Body of pancreas (tissue), 4 donors: ENCODE results near the gene TMEM106C. TPM values are rescaled to one million over a fixed set of nuclear protein-coding genes. Genes with fewer than 3 reads are reported as not detected.

Source experiments
- ATAC-seq: fragments of 150-250 bp; one replicate; pipeline ENCODE4 v1.9.1; 2016
- DNase-seq, 4 donors: peaks; one replicate each; pipeline ENCODE4 v3.0.0-alpha.2; 2019
- H3K27ac ChIP-seq, 4 donors: fragments of 200-600 bp; sonication (generic); 1 replicate in 3 of 4; 2 replicates in 1 of 4; pipeline versions ENCODE4 v1.5.1 to v1.6.1; 2016 to 2019; ENCODE audit warnings: mild to moderate bottlenecking in 1 of 4, mixed read lengths in 1 of 4, moderate library complexity in 1 of 4
- H3K27me3 ChIP-seq, 2 donors: fragments of 200-600 bp; sonication (generic); one replicate each; pipeline ENCODE4 v1.6.0; 2016; ENCODE audit warnings: mild to moderate bottlenecking in 1 of 2
- H3K36me3 ChIP-seq, 2 donors: fragments of 200-600 bp; sonication (generic); replicated peaks in 1 of 2; 2 replicates each; pipeline ENCODE4 v1.5.1; 2016; ENCODE audit warnings: low read depth in 2 of 2; ENCODE audit not compliant: insufficient read depth in 1 of 2
- H3K4me1 ChIP-seq: fragments of 200-600 bp; sonication (generic); one replicate; pipeline ENCODE4 v1.6.0; 2016
- H3K4me3 ChIP-seq, 2 donors: fragments of 200-600 bp; sonication (generic); 1 replicate in 1 of 2; 2 replicates in 1 of 2; pipeline ENCODE4 v1.5.1; 2016 to 2019
- H3K9me3 ChIP-seq, 3 donors: fragments of 200-600 bp; sonication (generic); 1 replicate in 2 of 3; 2 replicates in 1 of 3; pipeline ENCODE4 v1.5.1; 2016
- POLR2A ChIP-seq, 3 donors: fragments of 450-650 bp; IDR thresholded peaks; one replicate each; pipeline ENCODE4 v1.6.1; 2016; ENCODE audit warnings: antibody characterized with exemption in 3 of 3, mild to moderate bottlenecking in 2 of 3
- WGBS, 2 donors: methylation state at CpG; one replicate each; pipeline ENCODE4 v1.1.5; 2017; 5-methylcytosine and 5-hydroxymethylcytosine counted together
- intact Hi-C: fragments of 100-400 bp; cut with DNase I; formaldehyde crosslinking; loops from one replicate; pipeline ENCODE4 v1.15.1; 2023
- total RNA-seq, 2 donors: library from RNA; depleted of rRNA; stranded (reverse); fragments of >200 nt; gene quantifications; one replicate each; pipeline ENCODE4 v1.1.0, GENCODE V29; 2016
- TF ChIP-seq, protein P1 (sequence below), 7 experiments: fragments of 450-650 bp in 4 of 7; fragments of 200-600 bp in 3 of 7; sonication (generic) in 3 of 7; IDR thresholded peaks; one replicate each; pipeline ENCODE4 v1.5.1; 2016 to 2019; ENCODE audit warnings: antibody characterized with exemption in 7 of 7

TMEM106C gene
- total RNA-seq, 2 donors from 2014 or later, result 38.2 to 47.0 TPM

- Histone ChIP-seq H3K4me3 (no peak overlapping the region), H3K4me1 (no peaks in the 10 kb centered on the region), H3K27ac (no peak overlapping the region), H3K27me3 (no peaks in the 10 kb centered on the region), H3K36me3 (no peaks in the 10 kb centered on the region), H3K9me3 (no peaks in the 10 kb centered on the region)
- intact Hi-C loops, result no loop called here
- ATAC-seq, result no peak
- TF ChIP-seq, protein P1, sequence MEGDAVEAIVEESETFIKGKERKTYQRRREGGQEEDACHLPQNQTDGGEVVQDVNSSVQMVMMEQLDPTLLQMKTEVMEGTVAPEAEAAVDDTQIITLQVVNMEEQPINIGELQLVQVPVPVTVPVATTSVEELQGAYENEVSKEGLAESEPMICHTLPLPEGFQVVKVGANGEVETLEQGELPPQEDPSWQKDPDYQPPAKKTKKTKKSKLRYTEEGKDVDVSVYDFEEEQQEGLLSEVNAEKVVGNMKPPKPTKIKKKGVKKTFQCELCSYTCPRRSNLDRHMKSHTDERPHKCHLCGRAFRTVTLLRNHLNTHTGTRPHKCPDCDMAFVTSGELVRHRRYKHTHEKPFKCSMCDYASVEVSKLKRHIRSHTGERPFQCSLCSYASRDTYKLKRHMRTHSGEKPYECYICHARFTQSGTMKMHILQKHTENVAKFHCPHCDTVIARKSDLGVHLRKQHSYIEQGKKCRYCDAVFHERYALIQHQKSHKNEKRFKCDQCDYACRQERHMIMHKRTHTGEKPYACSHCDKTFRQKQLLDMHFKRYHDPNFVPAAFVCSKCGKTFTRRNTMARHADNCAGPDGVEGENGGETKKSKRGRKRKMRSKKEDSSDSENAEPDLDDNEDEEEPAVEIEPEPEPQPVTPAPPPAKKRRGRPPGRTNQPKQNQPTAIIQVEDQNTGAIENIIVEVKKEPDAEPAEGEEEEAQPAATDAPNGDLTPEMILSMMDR (IDR thresholded peaks at IDR 0.05), result no peak
- no peak for TF ChIP-seq POLR2A (IDR thresholded peaks at IDR 0.05)
- 71 to 86% methylated on average over 7 of the region's 7 CpGs for WGBS, 2 donors
- DNase-seq, result peak in 1 of 4 donors; percentile 3
These were observed 27.1 kb downstream of the TMEM106C start for GRCh38 chr12:47990351-47991105.

- intact Hi-C loops, result no loop called here
- ATAC-seq (no peak), DNase-seq (peak in 1 of 4 donors; percentile 6)
- Histone ChIP-seq H3K36me3 (no peaks in the 10 kb centered on the region), H3K4me1 (no peaks in the 10 kb centered on the region), H3K27me3 (no peaks in the 10 kb centered on the region), H3K9me3 (no peaks in the 10 kb centered on the region), H3K27ac (no peak overlapping the region), H3K4me3 (no peak overlapping the region)
- TF ChIP-seq, protein P1 (IDR thresholded peaks at IDR 0.05), result no peak
- no peak for TF ChIP-seq POLR2A (IDR thresholded peaks at IDR 0.05)
- WGBS, 2 donors, result 75 to 76% methylated on average over 13 of the region's 13 CpGs
These were observed 28.0 kb downstream of the TMEM106C start for GRCh38 chr12:47991106-47992061.

- TF ChIP-seq, protein P1 (IDR thresholded peaks at IDR 0.05), result no peak
- no peak for TF ChIP-seq POLR2A (IDR thresholded peaks at IDR 0.05)
- Histone ChIP-seq H3K27me3 (no peaks in the 10 kb centered on the region), H3K27ac (no peak overlapping the region), H3K4me1 (no peaks in the 10 kb centered on the region), H3K36me3 (no peaks in the 10 kb centered on the region), H3K9me3 (no peaks in the 10 kb centered on the region), H3K4me3 (no peak overlapping the region)
- DNase-seq (peak in 1 of 4 donors; percentile 2), ATAC-seq (no peak)
- 75% methylated on average over 5 to 10 of the region's 10 CpGs for WGBS, 2 donors
- intact Hi-C loops, result no loop called here
These were observed 29.4 kb downstream of the TMEM106C start for GRCh38 chr12:47992776-47993175.

DNA sequence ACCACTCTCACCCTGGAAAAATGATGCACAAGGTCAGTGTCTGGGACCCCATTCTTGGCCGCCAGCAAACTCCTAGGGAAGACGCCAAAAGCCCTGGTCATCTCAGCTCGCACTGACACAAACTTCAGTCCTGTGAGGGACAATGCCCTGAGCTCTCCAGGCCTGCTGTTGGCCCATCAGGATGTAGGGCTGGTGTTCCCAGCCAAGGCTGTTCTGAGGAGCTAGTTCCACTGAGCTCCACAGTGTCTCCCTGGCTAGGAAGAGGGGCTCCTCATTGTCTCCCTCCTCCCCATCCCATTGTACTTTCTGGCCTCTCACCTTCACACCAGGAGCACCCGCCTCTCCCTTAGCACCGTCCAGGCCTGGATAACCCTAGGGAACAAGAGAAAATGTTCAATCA, 30.1 kb downstream of the TMEM106C start:
- Histone ChIP-seq H3K27ac (no peak overlapping the region), H3K4me1 (no peaks in the 10 kb centered on the region), H3K9me3 (no peaks in the 10 kb centered on the region), H3K4me3 (no peak overlapping the region), H3K36me3 (no peaks in the 10 kb centered on the region), H3K27me3 (no peaks in the 10 kb centered on the region)
- WGBS, 2 donors, result 75 to 86% methylated on average over 5 of the region's 5 CpGs
- TF ChIP-seq POLR2A (IDR thresholded peaks at IDR 0.05), result no peak
- TF ChIP-seq, protein P1 (IDR thresholded peaks at IDR 0.05), result no peak
- intact Hi-C loops, result no loop called here
- ATAC-seq (no peak), DNase-seq (peak in 1 of 4 donors; percentile 4)
